Neuronal stem cell (in vitro differentiated cells): ENCODE results near the gene A2ML1.
"Not testable (repeated sequence)": the region's sequence is repeated elsewhere in the genome, so short reads cannot be mapped to it uniquely, and the experiment has no call there.

Source experiments
- DNase-seq: peaks from one replicate; pipeline ENCODE4 v3.0.0-alpha.2; 2013; ENCODE audit warnings: low spot score
- H2AFZ ChIP-seq: one replicate; pipeline ENCODE4 v1.6.1; 2013; ENCODE audit warnings: mild to moderate bottlenecking, low read length, inconsistent platforms
- H2AK5ac ChIP-seq: 2 replicates; pipeline ENCODE4 v1.6.1; 2013; ENCODE audit warnings: low read depth, mild to moderate bottlenecking, inconsistent platforms, low read length, moderate library complexity, mixed read lengths
- H2BK120ac ChIP-seq: 2 replicates; pipeline ENCODE4 v1.6.1; 2013; ENCODE audit warnings: low read depth, mild to moderate bottlenecking, inconsistent platforms, low read length, moderate library complexity, mixed read lengths
- H2BK12ac ChIP-seq: one replicate; pipeline ENCODE4 v1.6.1; 2013; ENCODE audit warnings: low read length, inconsistent platforms
- H2BK15ac ChIP-seq: 2 replicates; pipeline ENCODE4 v1.6.1; 2013; ENCODE audit warnings: mild to moderate bottlenecking, low read length, inconsistent platforms, mixed read lengths
- H2BK5ac ChIP-seq: one replicate; pipeline ENCODE4 v1.6.1; 2013; ENCODE audit warnings: inconsistent platforms, mild to moderate bottlenecking, low read length, moderate library complexity
- H3K14ac ChIP-seq: one replicate; pipeline ENCODE4 v1.6.1; 2013; ENCODE audit warnings: low read length, inconsistent platforms
- H3K18ac ChIP-seq: 2 replicates; pipeline ENCODE4 v1.6.1; 2013; ENCODE audit warnings: low read length, inconsistent platforms
- H3K23ac ChIP-seq: 2 replicates; pipeline ENCODE4 v1.6.1; 2013; ENCODE audit warnings: low read depth, mild to moderate bottlenecking, mixed read lengths, low read length, inconsistent platforms; ENCODE audit not compliant: poor library complexity
- H3K27ac ChIP-seq: replicated peaks from 3 replicates; pipeline ENCODE4 v1.5.1; 2013; ENCODE audit warnings: low read length, inconsistent platforms
- H3K27me3 ChIP-seq, 3 experiments: 2 replicates each; pipeline ENCODE4 v1.6.1; 2013; ENCODE audit warnings: low read length in 3 of 3, mild to moderate bottlenecking in 2 of 3, inconsistent platforms in 1 of 3, low read depth in 1 of 3, mixed read lengths in 1 of 3, moderate library complexity in 1 of 3; ENCODE audit not compliant: control insufficient read depth in 3 of 3, insufficient read depth in 3 of 3
- H3K36me3 ChIP-seq, 2 donors: replicated peaks in 1 of 2; 2 replicates each; pipeline ENCODE4 v1.6.1; 2013; ENCODE audit warnings: low read length in 2 of 2; ENCODE audit not compliant: control insufficient read depth in 2 of 2, insufficient read depth in 2 of 2
- H3K4ac ChIP-seq: 2 replicates; pipeline ENCODE4 v1.6.1; 2013; ENCODE audit warnings: inconsistent platforms, mild to moderate bottlenecking, low read length, moderate library complexity
- H3K4me1 ChIP-seq, 2 donors: 1 replicate in 1 of 2; 2 replicates in 1 of 2; pipeline ENCODE4 v1.6.1; 2013; ENCODE audit warnings: low read length in 2 of 2, low read depth in 1 of 2; ENCODE audit not compliant: control insufficient read depth in 2 of 2, insufficient read depth in 1 of 2
- H3K4me2 ChIP-seq: one replicate; pipeline ENCODE4 v1.6.1; 2013; ENCODE audit warnings: mild to moderate bottlenecking, low read length, inconsistent platforms; ENCODE audit not compliant: insufficient read depth, poor library complexity, severe bottlenecking
- H3K4me3 ChIP-seq, 2 donors: 2 replicates each; pipeline ENCODE4 v1.5.1; 2013; ENCODE audit warnings: low read length in 2 of 2, mild to moderate bottlenecking in 2 of 2, inconsistent platforms in 1 of 2, moderate library complexity in 1 of 2
- H3K79me1 ChIP-seq: one replicate; pipeline ENCODE4 v1.6.1; 2013; ENCODE audit warnings: low read depth, mild to moderate bottlenecking, inconsistent platforms, low read length, moderate library complexity
- H3K9ac ChIP-seq: one replicate; pipeline ENCODE4 v1.6.1; 2013; ENCODE audit warnings: mild to moderate bottlenecking, low read depth, low read length, inconsistent platforms; ENCODE audit not compliant: poor library complexity
- H3K9me3 ChIP-seq, 2 donors: replicated peaks in 1 of 2; 2 replicates each; pipeline versions ENCODE3 to v1.6.1; 2013; ENCODE audit warnings: low read length in 2 of 2, mild to moderate bottlenecking in 2 of 2, inconsistent platforms in 1 of 2, low read depth in 1 of 2, mixed read lengths in 1 of 2, moderate library complexity in 1 of 2; ENCODE audit not compliant: control insufficient read depth in 2 of 2, insufficient read depth in 1 of 2
- H4K8ac ChIP-seq: one replicate; pipeline ENCODE4 v1.6.1; 2013; ENCODE audit warnings: low read depth, mild to moderate bottlenecking, inconsistent platforms, low read length, moderate library complexity
- H4K91ac ChIP-seq: one replicate; pipeline ENCODE4 v1.6.1; 2013; ENCODE audit warnings: low read length, low read depth, mild to moderate bottlenecking, inconsistent platforms; ENCODE audit not compliant: poor library complexity
- WGBS, 2 donors: extraction: QIAGEN DNeasy Blood & Tissue Kit; methylation state at CpG; one replicate each; pipeline ENCODE4 v1.1.7; 2013; ENCODE audit warnings: missing lambda C conversion rate in 2 of 2, mixed read lengths in 1 of 2; ENCODE audit not compliant: insufficient read length in 2 of 2, insufficient replicate concordance in 1 of 2; ENCODE audit errors: extremely low coverage in 2 of 2; 5-methylcytosine and 5-hydroxymethylcytosine counted together

A2ML1 gene

DNA sequence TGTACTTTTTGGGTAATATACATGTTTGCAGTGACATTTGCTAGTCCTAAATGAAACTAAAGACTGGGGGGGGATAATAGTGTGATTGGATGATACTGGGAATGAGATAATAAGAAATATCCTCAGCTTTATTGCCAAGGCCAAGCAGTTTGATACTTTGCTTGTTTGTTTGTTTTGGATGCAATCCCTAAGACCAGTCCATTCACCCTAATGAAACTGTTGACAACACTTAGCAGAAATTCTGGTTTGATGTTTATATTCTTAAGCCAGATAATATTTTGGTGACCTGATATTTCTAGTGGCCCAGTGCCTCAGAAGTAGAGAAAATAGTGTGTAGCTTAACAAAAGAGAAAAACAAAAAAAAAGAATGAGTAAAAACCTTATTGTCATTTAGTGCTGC is 93.7 kb downstream of the A2ML1 start:
- peaks cover 8 to 35% of the 10 kb centered on the region in 2 donors for H3K36me3 ChIP-seq
- H3K4me1 ChIP-seq, result peaks cover 6 to 16% of the 10 kb centered on the region in 2 donors
- no peak overlapping the region for H3K27ac ChIP-seq
- H2BK12ac ChIP-seq, result no peak overlapping the region
- H4K91ac ChIP-seq, result no peak overlapping the region
- no peak overlapping the region for H4K8ac ChIP-seq
- H2AFZ ChIP-seq, result no peak overlapping the region
- no peak overlapping the region for H3K18ac ChIP-seq
- H3K4me2 ChIP-seq, result no peak overlapping the region
- H3K23ac ChIP-seq, result no peak overlapping the region
- H2AK5ac ChIP-seq, result no peak overlapping the region
- no peaks in the 10 kb centered on the region for H3K9me3 ChIP-seq
- peak overlapping the region in 1 of 2 donors; percentile 59 for H3K4me3 ChIP-seq
- no peaks in the 10 kb centered on the region for H3K27me3 ChIP-seq
- H2BK120ac ChIP-seq, result no peak overlapping the region
- no peak overlapping the region for H2BK5ac ChIP-seq
- no peak overlapping the region for H3K14ac ChIP-seq
- no peak overlapping the region for H3K9ac ChIP-seq
- peaks cover 2% of the 10 kb centered on the region for H3K79me1 ChIP-seq
- no peak for DNase-seq
- no peak overlapping the region for H2BK15ac ChIP-seq
- H3K4ac ChIP-seq, result no peak overlapping the region

DNA sequence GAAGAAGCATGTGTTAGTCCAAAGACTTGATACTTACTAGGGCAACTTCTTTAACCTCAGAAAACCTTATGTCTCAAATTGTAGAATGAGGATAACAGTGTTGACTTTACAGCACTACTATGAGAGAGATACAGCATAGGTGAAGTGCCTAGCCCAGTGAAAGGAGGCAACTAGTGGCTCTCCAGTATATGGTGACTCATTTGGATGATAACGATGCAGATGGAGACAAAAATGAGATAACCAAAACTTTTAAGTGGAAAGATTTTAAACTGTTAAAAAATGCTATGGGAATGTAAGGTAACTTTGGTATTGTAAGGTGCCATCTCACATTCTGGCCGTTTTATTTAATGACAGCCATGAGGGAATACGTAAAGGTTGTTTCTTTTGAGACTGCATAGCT is 94.6 kb downstream of the A2ML1 start:
- no peak overlapping the region for H3K4me2 ChIP-seq
- no peak overlapping the region for H2AK5ac ChIP-seq
- H3K9me3 ChIP-seq, result no peaks in the 10 kb centered on the region
- peaks cover 6 to 12% of the 10 kb centered on the region in 2 donors for H3K4me1 ChIP-seq
- H3K9ac ChIP-seq, result no peak overlapping the region
- H3K18ac ChIP-seq, result no peak overlapping the region
- peaks cover 2% of the 10 kb centered on the region for H3K79me1 ChIP-seq
- H3K27me3 ChIP-seq, result no peaks in the 10 kb centered on the region
- H2BK12ac ChIP-seq, result no peak overlapping the region
- no peak overlapping the region for H2BK120ac ChIP-seq
- no peak overlapping the region for H4K8ac ChIP-seq
- no peak overlapping the region for H3K23ac ChIP-seq
- no peak overlapping the region for H4K91ac ChIP-seq
- H3K4ac ChIP-seq, result no peak overlapping the region
- H2BK15ac ChIP-seq, result no peak overlapping the region
- no CpG with 5 or more reads among the region's 3 CpGs for WGBS, 2 donors
- H3K36me3 ChIP-seq, result peaks cover 8 to 43% of the 10 kb centered on the region in 2 donors
- H2BK5ac ChIP-seq, result no peak overlapping the region
- no peak overlapping the region for H3K4me3 ChIP-seq
- H2AFZ ChIP-seq, result no peak overlapping the region
- no peak overlapping the region for H3K27ac ChIP-seq
- no peak for DNase-seq
- H3K14ac ChIP-seq, result no peak overlapping the region

DNA sequence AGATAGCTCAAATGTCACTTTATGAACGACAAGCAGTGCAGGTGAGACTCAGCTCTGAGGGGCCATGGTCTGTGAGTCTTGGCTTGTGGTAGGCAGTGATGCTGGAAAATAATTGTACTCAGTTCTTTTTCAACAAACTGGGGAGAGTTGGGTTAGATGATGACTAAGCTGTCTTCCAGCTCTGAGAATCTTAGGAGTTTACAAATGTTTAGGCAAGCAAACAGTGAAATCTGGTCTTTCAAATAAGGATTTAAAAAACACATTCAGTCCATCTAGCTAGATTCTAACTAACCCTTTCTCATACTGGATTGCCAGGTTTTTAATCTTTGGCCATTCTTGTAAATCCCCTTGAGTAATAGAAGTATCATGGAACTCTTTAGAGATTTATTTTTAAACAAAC is 95.3 kb downstream of the A2ML1 start:
- Histone ChIP-seq H3K27ac (no peak overlapping the region), H2AFZ (no peak overlapping the region), H3K23ac (no peak overlapping the region), H3K18ac (no peak overlapping the region), H3K4ac (no peak overlapping the region), H3K79me1 (peaks cover 2% of the 10 kb centered on the region), H4K91ac (no peak overlapping the region), H4K8ac (no peak overlapping the region), H3K4me1 (peaks cover 5% of the 10 kb centered on the region in 2 donors), H3K4me3 (no peak overlapping the region), H3K9ac (no peak overlapping the region), H3K27me3 (no peaks in the 10 kb centered on the region), H2BK12ac (no peak overlapping the region), H2AK5ac (no peak overlapping the region), H3K4me2 (no peak overlapping the region), H3K14ac (no peak overlapping the region), H2BK120ac (no peak overlapping the region), H2BK15ac (no peak overlapping the region), H2BK5ac (no peak overlapping the region), H3K36me3 (peaks cover 13 to 50% of the 10 kb centered on the region in 2 donors), H3K9me3 (no peaks in the 10 kb centered on the region)
- no peak for DNase-seq
- WGBS, 2 donors, result no CpG with 5 or more reads among the region's 1 CpG

DNA sequence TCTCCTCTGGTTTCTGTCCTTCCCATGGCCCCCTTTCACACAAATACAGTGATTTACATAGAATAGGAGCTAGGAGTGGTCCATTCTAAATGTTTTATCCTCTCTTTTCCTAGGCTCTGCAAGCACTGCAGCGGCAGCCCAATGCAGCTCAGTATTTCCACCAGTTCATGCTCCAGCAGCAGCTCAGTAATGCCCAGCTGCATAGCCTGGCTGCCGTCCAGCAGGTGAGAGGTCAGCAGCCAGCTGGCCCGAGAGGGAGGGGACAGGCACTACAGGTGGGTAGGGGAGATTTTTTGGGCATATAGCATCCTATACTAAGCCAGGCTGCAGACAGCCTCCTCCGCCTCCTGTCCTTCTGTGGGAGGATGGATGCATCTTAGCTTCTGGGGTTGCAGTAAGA is 97.2 kb downstream of the A2ML1 start:
- WGBS, 2 donors, result no CpG with 5 or more reads among the region's 4 CpGs
- H2BK120ac ChIP-seq, result not testable (repeated sequence)

More for the DNA sequence above, 97.2 kb downstream of the A2ML1 start:
- H4K91ac ChIP-seq, H3K4ac ChIP-seq, H2AK5ac ChIP-seq, H3K27ac ChIP-seq, H2AFZ ChIP-seq, H2BK15ac ChIP-seq, H3K18ac ChIP-seq, H3K9ac ChIP-seq, H3K4me1 ChIP-seq, H4K8ac ChIP-seq, H3K9me3 ChIP-seq, H3K27me3 ChIP-seq, H3K79me1 ChIP-seq, H2BK12ac ChIP-seq, H2BK5ac ChIP-seq, DNase-seq, H3K4me2 ChIP-seq, H3K4me3 ChIP-seq, H3K23ac ChIP-seq, H3K14ac ChIP-seq: not testable (repeated sequence)
- H3K36me3 ChIP-seq, result peaks cover 15 to 67% of the 10 kb centered on the region in 2 donors
